Testis (tissue), 3 donors: ENCODE results near the gene NUP88. TPM values are rescaled to one million over a fixed set of nuclear protein-coding genes. Genes with fewer than 3 reads are reported as not detected.

Experiments used
- DNase-seq: peaks from one replicate; pipeline ENCODE4 v3.0.0-alpha.2; 2019
- H3K27ac ChIP-seq, 2 donors: fragments of 200-600 bp; sonication (generic); one replicate each; pipeline ENCODE4 v1.5.1; 2019
- H3K27me3 ChIP-seq: fragments of 200-600 bp; sonication (generic); one replicate; pipeline ENCODE4 v1.5.1; 2019
- H3K36me3 ChIP-seq: fragments of 200-600 bp; sonication (generic); one replicate; pipeline ENCODE4 v1.5.1; 2017; ENCODE audit warnings: low read depth; ENCODE audit errors: missing control alignments
- H3K4me1 ChIP-seq: fragments of 200-600 bp; sonication (generic); one replicate; pipeline ENCODE4 v1.5.1; 2019
- H3K4me3 ChIP-seq, 2 donors: fragments of 200-600 bp; sonication (generic); one replicate each; pipeline ENCODE4 v1.5.1; 2017 to 2019
- H3K9me3 ChIP-seq: fragments of 200-600 bp; sonication (generic); one replicate; pipeline ENCODE4 v1.5.1; 2017
- CTCF ChIP-seq, 3 experiments: fragments of 450-650 bp in 2 of 3; fragments of 200-600 bp in 1 of 3; sonication (generic) in 1 of 3; IDR thresholded peaks; one replicate each; pipeline ENCODE4 v1.5.1; 2016 to 2019; ENCODE audit warnings: antibody characterized with exemption in 3 of 3, mild to moderate bottlenecking in 2 of 3, moderate library complexity in 1 of 3
- POLR2A ChIP-seq: fragments of 450-650 bp; IDR thresholded peaks from one replicate; pipeline ENCODE4 v1.6.1; 2017; ENCODE audit warnings: antibody characterized with exemption, mild to moderate bottlenecking, moderate library complexity
- WGBS, 2 donors: methylation state at CpG; one replicate each; pipeline ENCODE4 v1.1.5; 2018; 5-methylcytosine and 5-hydroxymethylcytosine counted together
- intact Hi-C: fragments of 100-400 bp; cut with DNase I; formaldehyde crosslinking; loops from one replicate; pipeline ENCODE4 v1.15.1; 2023; ENCODE audit warnings: low total_unique reads
- polyA plus RNA-seq: library from polyadenylated mRNA; stranded (reverse); fragments of 350-450 nt; fragmentation: Illumina TruSeq; extraction: RNeasy Lipid Tissue Mini Kit (QIAGEN cat#74804); gene quantifications from one replicate; pipeline ENCODE4 v1.2.3, GENCODE V29; 2014; ENCODE audit warnings: low read depth, low replicate concordance; ENCODE audit not compliant: insufficient read depth
- total RNA-seq, 2 donors: library from RNA; depleted of rRNA; stranded (reverse); fragments of >200 nt; gene quantifications; one replicate each; pipeline ENCODE4 v1.2.3, GENCODE V29; 2016

The NUP88 gene
- total and polyA plus RNA-seq, 3 donors from 2014 or later: 196 to 234 (median 211) TPM

- intact Hi-C loops: no loop called here
- H3K36me3 ChIP-seq: no peaks in the 10 kb centered on the region
Observed at GRCh38 chr17:5391678-5392077, 27.8 kb downstream of the NUP88 start.

GRCh38 chr17:5381542-5381941 is 37.9 kb downstream of the NUP88 start:
- Histone ChIP-seq H3K27ac (no peak overlapping the region), H3K27me3 (no peaks in the 10 kb centered on the region), H3K36me3 (no peaks in the 10 kb centered on the region), H3K4me1 (no peaks in the 10 kb centered on the region), H3K4me3 (no peak overlapping the region), H3K9me3 (no peaks in the 10 kb centered on the region)
- no peak for DNase-seq
- no peak for TF ChIP-seq POLR2A
- no peak for TF ChIP-seq CTCF (IDR thresholded peaks at IDR 0.05)
- intact Hi-C loops: no loop called here
- WGBS, 2 donors: 91 to 94% methylated on average over 4 of the region's 4 CpGs

More at GRCh38 chr17:5391678-5392077, 27.8 kb downstream of the NUP88 start:
- H3K4me3 ChIP-seq: no peak overlapping the region
- H3K4me1 ChIP-seq: no peaks in the 10 kb centered on the region
- H3K27ac ChIP-seq: no peak overlapping the region
- H3K27me3 ChIP-seq: no peaks in the 10 kb centered on the region
- TF ChIP-seq CTCF (IDR thresholded peaks at IDR 0.05) (no peak), POLR2A (no peak)
- DNase-seq: no peak
- no peaks in the 10 kb centered on the region for H3K9me3 ChIP-seq
- whole genome bisulfite sequencing, 2 donors: 86 to 89% methylated on average over 5 of the region's 5 CpGs

GRCh38 chr17:5380491-5381135 is 38.8 kb downstream of the NUP88 start:
- WGBS, 2 donors: 67 to 78% methylated on average over 7 of the region's 7 CpGs
- no peaks in the 10 kb centered on the region for H3K4me1 ChIP-seq
- no peak for DNase-seq
- H3K36me3 ChIP-seq: no peaks in the 10 kb centered on the region
- intact Hi-C loops: no loop called here
- TF ChIP-seq CTCF (IDR thresholded peaks at IDR 0.05) (no peak), POLR2A (no peak)
- H3K4me3 ChIP-seq: no peak overlapping the region
- no peaks in the 10 kb centered on the region for H3K27me3 ChIP-seq
- H3K9me3 ChIP-seq: no peaks in the 10 kb centered on the region
- no peak overlapping the region for H3K27ac ChIP-seq

GRCh38 chr17:5379351-5380107 is 39.9 kb downstream of the NUP88 start:
- no peaks in the 10 kb centered on the region for H3K27me3 ChIP-seq
- H3K27ac ChIP-seq: no peak overlapping the region
- DNase-seq: no peak
- no peaks in the 10 kb centered on the region for H3K36me3 ChIP-seq
- WGBS, 2 donors: 88 to 90% methylated on average over 11 of the region's 11 CpGs
- no peak overlapping the region for H3K4me3 ChIP-seq
- H3K4me1 ChIP-seq: no peaks in the 10 kb centered on the region
- TF ChIP-seq CTCF (IDR thresholded peaks at IDR 0.05) (no peak), POLR2A (no peak)
- intact Hi-C loops: no loop called here
- H3K9me3 ChIP-seq: no peaks in the 10 kb centered on the region
